CD4-positive, CD25-positive, alpha-beta regulatory T cell (primary cell): ENCODE measurements around the gene RANBP3. TPM values are rescaled to one million over a fixed set of nuclear protein-coding genes. Genes with fewer than 3 reads are reported as not detected.
"Not testable (repeated sequence)": the region's sequence is repeated elsewhere in the genome, so short reads cannot be mapped to it uniquely, and the experiment has no call there.

Source experiments
- ATAC-seq, 2 donors: fragments of 150-1000 bp; cut with Tn5 transposase; one replicate each; pipeline ENCODE4 v1.10.0; 2021; ENCODE audit warnings: low read depth in 2 of 2, moderate number of reproducible peaks in 2 of 2, moderate library complexity in 1 of 2
- DNase-seq, 3 donors: peaks; one replicate each; pipeline versions ENCODE4 v3.0.0 to v3.0.0-alpha.2; 2012 to 2022; ENCODE audit warnings: mixed read lengths in 1 of 3
- H3K27ac ChIP-seq: one replicate; pipeline ENCODE4 v1.7.0; 2013; ENCODE audit warnings: mild to moderate bottlenecking, low read length; ENCODE audit not compliant: insufficient read depth, poor library complexity, severe bottlenecking
- H3K27me3 ChIP-seq: one replicate; pipeline ENCODE4 v1.7.0; 2013; ENCODE audit warnings: low read length; ENCODE audit not compliant: control insufficient read depth, insufficient read depth
- H3K36me3 ChIP-seq: one replicate; pipeline ENCODE4 v1.7.0; 2013; ENCODE audit warnings: mild to moderate bottlenecking, low read length, moderate library complexity; ENCODE audit not compliant: control insufficient read depth, insufficient read depth
- H3K4me1 ChIP-seq: 2 replicates; pipeline ENCODE4 v1.7.0; 2013; ENCODE audit warnings: mild to moderate bottlenecking, low read length; ENCODE audit not compliant: insufficient read depth, control insufficient read depth, poor library complexity, severe bottlenecking
- H3K4me3 ChIP-seq: one replicate; pipeline ENCODE4 v1.7.0; 2013; ENCODE audit warnings: low read depth, mild to moderate bottlenecking, low read length, moderate library complexity
- H3K9me3 ChIP-seq, 2 experiments: 1 replicate in 1 of 2; 2 replicates in 1 of 2; pipeline ENCODE4 v1.7.0; 2013; ENCODE audit warnings: low read length in 2 of 2, mild to moderate bottlenecking in 1 of 2, moderate library complexity in 1 of 2; ENCODE audit not compliant: control insufficient read depth in 2 of 2
- H3K27ac Mint-ChIP-seq, 3 donors: one replicate each; pipeline ENCODE4 v1.8.0; 2020 to 2022; ENCODE audit warnings: mild to moderate bottlenecking in 3 of 3, mixed read lengths in 3 of 3, moderate library complexity in 2 of 3
- H3K27me3 Mint-ChIP-seq: one replicate; pipeline ENCODE4 v1.8.0; 2022; ENCODE audit warnings: mild to moderate bottlenecking, mixed read lengths
- H3K36me3 Mint-ChIP-seq: one replicate; pipeline ENCODE4 v1.8.0; 2020; ENCODE audit warnings: mixed read lengths
- H3K4me1 Mint-ChIP-seq, 4 donors: one replicate each; pipeline ENCODE4 v1.8.0; 2020 to 2022; ENCODE audit warnings: mixed read lengths in 4 of 4, mild to moderate bottlenecking in 1 of 4
- H3K4me3 Mint-ChIP-seq, 4 donors: one replicate each; pipeline ENCODE4 v1.8.0; 2020 to 2022; ENCODE audit warnings: mild to moderate bottlenecking in 4 of 4, mixed read lengths in 4 of 4, moderate library complexity in 3 of 4
- H3K9me3 Mint-ChIP-seq, 7 donors: one replicate each; pipeline ENCODE4 v1.8.0; 2020 to 2022; ENCODE audit warnings: mixed read lengths in 7 of 7, mild to moderate bottlenecking in 3 of 7, moderate library complexity in 2 of 7
- polyA plus RNA-seq, 4 donors: library from polyadenylated mRNA; unstranded; fragments of 300-500 nt; fragmentation: Illumina TruSeq; gene quantifications; one replicate each; pipeline ENCODE4 v1.2.3, GENCODE V29; 2021
- total RNA-seq: library from RNA; stranded (reverse); gene quantifications from one replicate; pipeline ENCODE4 v1.2.3, GENCODE V29; 2022

RANBP3 gene
- total and polyA plus RNA-seq, 5 donors from 2014 or later = 8.0 to 106 (median 11.1) TPM

DNA sequence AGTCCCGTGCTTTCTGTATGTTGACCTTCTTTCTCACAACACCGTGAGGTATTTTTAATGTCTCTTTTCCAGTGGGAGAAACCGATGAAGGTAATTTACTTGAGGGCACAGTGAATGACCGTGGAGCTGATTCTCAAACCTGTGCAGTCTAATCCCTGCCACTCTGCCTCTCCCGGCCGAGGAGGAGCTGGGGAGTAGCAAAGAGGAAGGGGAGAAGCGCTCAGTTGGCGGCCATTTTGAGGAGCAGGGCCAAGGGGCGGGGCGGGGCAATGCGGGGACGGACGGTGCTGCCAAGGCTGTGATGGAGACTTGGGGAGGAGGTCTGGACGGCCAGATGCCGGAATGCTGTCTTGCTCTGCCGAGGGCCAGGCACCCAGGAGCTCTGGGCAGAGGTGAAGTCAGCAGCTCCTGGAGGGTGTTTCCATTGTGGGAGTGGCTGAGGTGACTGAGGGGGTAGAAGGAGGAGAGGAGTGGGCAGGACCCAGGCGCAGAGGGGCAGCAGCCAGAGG, 12.4 kb upstream of the RANBP3 start:
- DNase-seq (no peak), ATAC-seq (no peak)
- Histone ChIP-seq H3K27me3 (no peaks in the 10 kb centered on the region), H3K9me3 (no peaks in the 10 kb centered on the region), H3K36me3 (no peaks in the 10 kb centered on the region), H3K27ac (no peak overlapping the region), H3K4me3 (no peak overlapping the region), H3K4me1 (peaks cover 6% of the 10 kb centered on the region)
- no peaks in the 10 kb centered on the region for H3K36me3 Mint-ChIP-seq
- H3K4me3 Mint-ChIP-seq = no peak overlapping the region
- no peak overlapping the region for H3K27ac Mint-ChIP-seq
- H3K27me3 Mint-ChIP-seq = no peaks in the 10 kb centered on the region
- H3K9me3 Mint-ChIP-seq = no peaks in the 10 kb centered on the region
- peaks cover 0 to 22% (median 11%) of the 10 kb centered on the region in 4 donors for H3K4me1 Mint-ChIP-seq

DNA sequence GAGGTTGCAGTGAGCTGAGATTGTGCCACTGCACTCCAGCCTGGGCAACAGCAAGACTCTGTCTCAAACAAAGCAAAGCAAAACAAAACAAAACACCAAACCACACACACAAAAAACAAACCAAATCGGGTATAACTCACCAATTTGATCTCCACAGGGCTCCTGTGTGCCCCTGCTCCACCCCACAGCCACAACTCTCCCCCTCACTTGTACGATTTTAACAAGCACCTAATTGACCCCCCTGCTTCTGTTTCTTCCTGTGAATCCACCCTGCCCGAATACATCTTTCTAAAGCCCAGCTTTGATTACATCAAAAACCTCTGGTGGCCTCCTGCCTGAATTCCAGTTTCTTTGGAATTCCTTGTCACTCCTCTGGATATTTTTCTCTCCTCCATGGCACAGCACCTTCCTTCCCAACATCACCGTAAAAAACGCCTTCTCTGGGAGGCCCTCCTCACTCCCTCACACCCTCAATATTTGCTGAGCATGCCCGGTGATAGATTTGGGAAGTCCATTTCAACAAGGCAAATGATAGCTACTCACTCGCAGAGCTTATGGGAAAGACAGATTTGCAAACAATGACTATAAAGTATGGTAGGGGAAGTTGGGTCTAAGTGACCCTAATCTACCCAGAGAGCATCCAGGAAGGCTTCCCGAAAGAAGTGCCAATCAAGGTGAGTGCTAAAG, 11.6 kb upstream of the RANBP3 start:
- H3K9me3 Mint-ChIP-seq = no peaks in the 10 kb centered on the region
- no peak for ATAC-seq
- Histone ChIP-seq H3K4me1 (peaks cover 10% of the 10 kb centered on the region), H3K27me3 (no peaks in the 10 kb centered on the region), H3K4me3 (no peak overlapping the region), H3K27ac (no peak overlapping the region), H3K36me3 (no peaks in the 10 kb centered on the region), H3K9me3 (no peaks in the 10 kb centered on the region)
- DNase-seq = no peak
- peak overlapping the region in 2 of 4 donors; percentile 10 to 12 for H3K4me3 Mint-ChIP-seq
- peaks cover 0 to 28% (median 15%) of the 10 kb centered on the region in 4 donors for H3K4me1 Mint-ChIP-seq
- no peaks in the 10 kb centered on the region for H3K27me3 Mint-ChIP-seq
- H3K36me3 Mint-ChIP-seq = no peaks in the 10 kb centered on the region
- H3K27ac Mint-ChIP-seq = peak overlapping the region in 2 of 3 donors; percentile 22 to 26

DNA sequence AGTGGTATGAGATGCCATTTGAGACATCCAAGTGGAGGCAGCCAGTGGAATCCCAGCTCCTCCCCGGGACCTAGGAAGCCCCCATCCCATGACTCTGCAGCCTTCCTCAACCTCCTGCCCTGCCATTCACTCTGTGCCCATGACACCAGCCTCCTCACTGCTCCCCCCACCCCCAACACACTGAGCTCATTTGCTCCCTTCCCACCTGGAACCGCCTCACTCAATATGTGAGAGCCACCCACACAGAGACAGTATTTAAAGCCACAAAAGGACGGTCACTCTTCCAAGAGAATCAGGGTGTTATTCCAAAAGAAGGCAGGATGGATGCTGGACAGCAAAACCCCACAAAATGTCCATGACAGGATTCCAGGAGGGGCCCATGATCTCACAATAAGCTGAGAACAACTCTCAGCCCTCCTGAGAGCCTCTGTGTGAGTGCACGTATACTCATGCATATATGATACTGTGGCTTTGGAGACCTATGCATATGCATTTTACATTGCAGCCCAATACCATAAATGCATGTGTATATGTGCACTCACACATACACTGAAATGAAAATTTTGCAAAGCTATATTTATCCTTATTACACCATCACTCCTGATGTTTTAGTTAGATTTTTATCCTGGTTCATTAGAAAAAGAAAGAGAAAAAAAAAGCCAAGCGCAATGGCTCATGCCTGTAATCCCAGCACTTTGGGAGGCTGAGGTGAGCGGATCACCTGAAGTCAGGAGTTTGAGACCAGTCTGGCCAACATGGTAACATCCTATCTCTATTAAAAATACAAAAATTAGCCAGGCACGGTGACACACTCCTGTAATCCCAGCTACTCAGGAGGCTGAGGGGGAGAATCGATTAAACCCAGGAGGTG, 10.8 kb upstream of the RANBP3 start:
- H3K36me3 ChIP-seq = no peaks in the 10 kb centered on the region
- no peaks in the 10 kb centered on the region for H3K9me3 ChIP-seq
- H3K27ac ChIP-seq = no peak overlapping the region
- H3K27ac Mint-ChIP-seq = peak overlapping the region in 1 of 3 donors; percentile 48
- H3K4me3 Mint-ChIP-seq = peak overlapping the region in 1 of 4 donors; percentile 12
- H3K36me3 Mint-ChIP-seq = no peaks in the 10 kb centered on the region
- no peaks in the 10 kb centered on the region for H3K27me3 ChIP-seq
- H3K4me3 ChIP-seq = no peak overlapping the region
- no peaks in the 10 kb centered on the region for H3K9me3 Mint-ChIP-seq
- peaks cover 16% of the 10 kb centered on the region for H3K4me1 ChIP-seq
- peaks cover 0 to 33% (median 19%) of the 10 kb centered on the region in 4 donors for H3K4me1 Mint-ChIP-seq
- ATAC-seq = no peak
- no peak for DNase-seq
- H3K27me3 Mint-ChIP-seq = no peaks in the 10 kb centered on the region

DNA sequence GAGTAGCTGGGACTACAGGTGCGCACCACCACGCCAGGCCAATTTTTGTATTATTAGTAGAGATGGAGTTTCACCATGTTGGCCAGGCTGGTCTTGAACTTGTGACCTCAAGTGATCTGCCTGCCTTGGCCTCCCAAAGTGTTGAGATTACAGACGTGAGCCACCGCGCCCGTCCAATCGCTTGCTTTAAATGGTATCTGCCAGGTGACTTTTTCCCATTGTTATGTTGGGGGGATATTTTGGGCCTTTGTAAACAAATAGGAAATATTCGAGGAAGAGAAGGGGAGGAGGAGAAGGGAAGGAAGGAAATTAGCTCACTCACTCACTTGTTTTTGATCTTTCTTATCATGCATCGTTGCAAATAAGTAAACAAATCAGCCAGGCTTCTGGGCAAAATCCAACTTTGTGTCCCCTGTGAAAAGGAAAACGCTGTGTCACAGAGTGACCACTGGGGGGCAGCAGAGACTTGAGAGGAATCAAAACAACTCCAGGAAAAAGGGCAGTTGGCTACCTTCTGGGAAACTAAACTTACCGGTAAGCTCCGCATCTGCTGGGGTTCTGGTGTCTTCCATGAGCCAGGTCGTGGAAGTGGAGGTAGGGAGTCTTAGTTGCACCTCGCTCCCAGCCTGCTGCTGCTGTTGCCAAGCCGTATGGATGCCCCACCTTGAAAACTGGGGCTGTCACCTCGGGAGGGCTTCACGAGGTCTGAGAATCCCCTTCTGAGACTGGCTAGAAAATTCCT, 9.3 kb upstream of the RANBP3 start:
- Histone ChIP-seq H3K4me1 (peaks cover 27% of the 10 kb centered on the region), H3K27me3 (no peaks in the 10 kb centered on the region), H3K27ac (no peak overlapping the region), H3K36me3 (no peaks in the 10 kb centered on the region), H3K4me3 (peak overlapping the region; percentile 84), H3K9me3 (no peaks in the 10 kb centered on the region)
- peak in 1 of 2 donors; percentile 56 for ATAC-seq
- Mint-ChIP-seq H3K36me3 (no peaks in the 10 kb centered on the region), H3K9me3 (no peaks in the 10 kb centered on the region), H3K4me3 (peak overlapping the region; percentile 48 to 83 (median 82)), H3K27ac (peak overlapping the region; percentile 58 to 82 (median 82)), H3K4me1 (peaks cover 0 to 46% (median 28%) of the 10 kb centered on the region in 4 donors), H3K27me3 (no peaks in the 10 kb centered on the region)
- DNase-seq = peak; percentile 67 to 88 (median 68)

DNA sequence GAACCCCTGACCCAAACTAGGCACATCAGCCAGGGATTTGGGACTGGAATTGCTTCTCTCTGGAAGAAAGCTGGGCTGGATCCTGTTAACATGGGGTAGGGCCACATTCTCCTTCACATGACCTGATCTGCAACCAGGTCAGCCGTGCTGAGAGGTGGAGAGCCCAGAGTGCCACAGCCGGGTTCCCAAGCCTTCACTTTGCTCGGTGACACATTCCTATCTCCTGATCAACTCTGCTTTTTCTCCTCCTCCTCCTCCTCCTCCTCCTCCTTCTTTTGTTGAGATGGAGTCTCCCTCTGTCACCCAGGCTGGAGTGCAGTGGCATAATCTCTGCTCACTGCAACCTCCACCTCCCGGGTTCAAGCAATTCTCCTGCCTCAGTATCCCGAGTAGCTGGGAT, 7.9 kb upstream of the RANBP3 start:
- H3K27me3 ChIP-seq, H3K9me3 ChIP-seq, H3K27ac Mint-ChIP-seq, H3K27me3 Mint-ChIP-seq, H3K36me3 Mint-ChIP-seq, H3K4me3 Mint-ChIP-seq, H3K36me3 ChIP-seq, H3K9me3 Mint-ChIP-seq, H3K4me3 ChIP-seq, DNase-seq, ATAC-seq, H3K27ac ChIP-seq: not testable (repeated sequence)
- H3K4me1 Mint-ChIP-seq = peaks cover 0 to 51% (median 29%) of the 10 kb centered on the region in 4 donors
- H3K4me1 ChIP-seq = peaks cover 27% of the 10 kb centered on the region

DNA sequence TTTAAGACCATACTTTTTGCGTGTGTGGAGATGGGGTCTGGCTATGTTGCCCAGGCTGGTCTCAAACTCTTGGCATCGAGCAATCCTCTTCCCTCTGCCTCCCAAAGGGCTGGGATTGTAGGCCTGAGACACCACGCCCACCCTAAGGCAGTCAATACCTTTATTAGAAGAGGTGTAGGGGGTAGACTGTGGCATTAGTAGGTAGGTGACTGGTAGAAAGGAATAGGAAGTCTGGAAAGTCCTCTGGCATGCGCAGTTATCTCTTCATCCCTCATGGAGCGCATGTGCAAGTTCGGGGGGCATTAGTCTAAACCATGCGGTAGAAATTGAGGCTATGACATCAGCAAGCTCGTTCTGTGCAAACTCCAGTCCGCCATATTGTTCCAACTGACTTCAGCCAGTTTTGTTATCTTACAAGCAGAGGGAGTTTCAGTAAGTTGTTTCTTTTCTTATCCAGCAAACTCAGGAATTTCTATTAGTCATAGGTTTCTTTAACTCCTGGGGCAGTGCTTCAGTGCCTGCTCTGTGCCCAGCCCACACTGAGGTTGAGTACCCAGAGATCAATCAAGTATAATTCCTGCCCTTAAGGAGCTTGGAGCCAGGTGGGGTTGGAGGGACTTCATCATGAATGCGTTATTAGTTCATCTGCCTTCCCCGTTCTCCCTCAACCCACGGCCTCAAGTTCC, 7.3 kb upstream of the RANBP3 start:
- DNase-seq (no peak), ATAC-seq (no peak)
- Mint-ChIP-seq H3K36me3 (no peaks in the 10 kb centered on the region), H3K9me3 (no peaks in the 10 kb centered on the region), H3K27me3 (no peaks in the 10 kb centered on the region), H3K27ac (peak overlapping the region in 2 of 3 donors; percentile 5 to 64), H3K4me3 (no peak overlapping the region), H3K4me1 (peaks cover 0 to 52% (median 30%) of the 10 kb centered on the region in 4 donors)
- Histone ChIP-seq H3K4me3 (no peak overlapping the region), H3K27me3 (no peaks in the 10 kb centered on the region), H3K9me3 (no peaks in the 10 kb centered on the region), H3K4me1 (peaks cover 27% of the 10 kb centered on the region), H3K36me3 (no peaks in the 10 kb centered on the region), H3K27ac (no peak overlapping the region)

DNA sequence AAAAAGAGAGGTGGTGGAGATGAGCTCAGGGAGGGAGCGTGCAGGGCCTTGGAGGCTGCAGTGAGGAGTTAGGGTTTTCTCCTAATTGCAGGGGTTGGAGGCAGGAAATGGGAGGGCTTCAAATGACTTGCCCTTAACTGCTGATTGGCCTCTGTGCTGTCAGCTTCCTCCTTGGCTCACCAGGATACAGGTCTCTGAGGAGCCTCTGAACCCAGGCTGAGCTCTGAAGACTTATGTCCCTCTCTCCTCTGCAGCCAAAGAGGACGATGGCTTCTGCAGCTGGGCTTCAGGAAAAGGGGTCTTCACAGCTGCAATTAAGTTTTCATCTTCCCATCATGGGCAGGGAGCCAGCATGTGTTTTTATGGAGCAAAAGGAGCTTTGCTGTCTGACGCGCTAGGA, 6.7 kb upstream of the RANBP3 start:
- H3K27ac Mint-ChIP-seq = peak overlapping the region in 1 of 3 donors; percentile 5
- DNase-seq = peak in 1 of 3 donors; percentile 75
- no peaks in the 10 kb centered on the region for H3K27me3 ChIP-seq
- no peaks in the 10 kb centered on the region for H3K27me3 Mint-ChIP-seq
- peaks cover 0 to 56% (median 34%) of the 10 kb centered on the region in 4 donors for H3K4me1 Mint-ChIP-seq
- peaks cover 0 to 1% (median 0%) of the 10 kb centered on the region in 7 donors for H3K9me3 Mint-ChIP-seq
- H3K36me3 ChIP-seq = no peaks in the 10 kb centered on the region
- no peak overlapping the region for H3K4me3 ChIP-seq
- H3K4me3 Mint-ChIP-seq = no peak overlapping the region
- H3K27ac ChIP-seq = no peak overlapping the region
- H3K4me1 ChIP-seq = peaks cover 30% of the 10 kb centered on the region
- ATAC-seq = no peak
- H3K9me3 ChIP-seq = no peaks in the 10 kb centered on the region
- H3K36me3 Mint-ChIP-seq = no peaks in the 10 kb centered on the region
